Epithelial cell of proximal tubule (primary cell): ENCODE data around the gene FITM1. TPM values are rescaled to one million over a fixed set of nuclear protein-coding genes. Genes with fewer than 3 reads are reported as not detected.

Experiments
- DNase-seq: peaks from one replicate; pipeline ENCODE4 v3.0.0-alpha.2; 2011; ENCODE audit warnings: low read depth
- H3K4me3 ChIP-seq: 2 replicates; pipeline ENCODE4 v1.5.1; 2011; ENCODE audit warnings: low read depth, mild to moderate bottlenecking, low read length
- CTCF ChIP-seq: conservative IDR thresholded peaks from 2 replicates; pipeline ENCODE4 v1.5.1; 2012; ENCODE audit warnings: low read depth, mild to moderate bottlenecking, low read length
- total RNA-seq: library from RNA; depleted of rRNA; stranded (reverse); fragments of >200 nt; gene quantifications from 2 replicates; pipeline ENCODE4 v1.2.3, GENCODE V29; 2015

The FITM1 gene
- total RNA-seq, 1 donor from 2014 or later, result not detected

GRCh38 chr14:24122416-24122815 lies 8.0 kb upstream of the FITM1 start:
- H3K4me3 ChIP-seq, result no peak overlapping the region
- TF ChIP-seq CTCF, result no peak
- no peak for DNase-seq

GRCh38 chr14:24122898-24123297 lies 7.6 kb upstream of the FITM1 start:
- DNase-seq, result no peak
- H3K4me3 ChIP-seq, result no peak overlapping the region
- TF ChIP-seq CTCF, result no peak

GRCh38 chr14:24123424-24124417 lies 6.7 kb upstream of the FITM1 start:
- no peak overlapping the region for H3K4me3 ChIP-seq
- DNase-seq, result no peak
- no peak for TF ChIP-seq CTCF

GRCh38 chr14:24126939-24127338 lies 3.5 kb upstream of the FITM1 start:
- TF ChIP-seq CTCF, result no peak
- no peak overlapping the region for H3K4me3 ChIP-seq
- DNase-seq, result no peak

- H3K4me3 ChIP-seq, result no peak overlapping the region
- TF ChIP-seq CTCF, result no peak
- no peak for DNase-seq
Observed at GRCh38 chr14:24127673-24128072, 2.8 kb upstream of the FITM1 start.

- no peak for TF ChIP-seq CTCF
Observed at GRCh38 chr14:24129410-24129998, 955 bp upstream of the FITM1 start.

More at GRCh38 chr14:24129410-24129998, 955 bp upstream of the FITM1 start:
- no peak for DNase-seq
- no peak overlapping the region for H3K4me3 ChIP-seq
